HCT116 (cell line): ENCODE results near the gene STXBP3.

Experiments
- EGR1 ChIP-seq: IDR thresholded peaks from 2 replicates; pipeline ENCODE4 v1.6.1; 2012; ENCODE audit warnings: low read depth
- EZH2 ChIP-seq: fragments of 200-600 bp; sonication (generic); IDR thresholded peaks from 2 replicates; pipeline ENCODE4 v1.6.1; 2017; ENCODE audit warnings: antibody characterized with exemption, mixed run types
- EZH2phosphoT487 ChIP-seq: fragments of 200-600 bp; IDR thresholded peaks from 2 replicates; pipeline ENCODE4 v1.6.1; 2018; ENCODE audit warnings: antibody characterized with exemption, borderline replicate concordance
- JUND ChIP-seq: IDR thresholded peaks from 2 replicates; pipeline ENCODE4 v1.6.1; 2012
- POLR2A ChIP-seq: IDR thresholded peaks from 2 replicates; pipeline ENCODE4 v1.7.0; 2011; ENCODE audit warnings: borderline replicate concordance; ENCODE audit not compliant: insufficient read depth, insufficient read length; ENCODE audit errors: extremely low read depth
- POLR2AphosphoS5 ChIP-seq: IDR thresholded peaks from 2 replicates; pipeline ENCODE4 v1.6.1; 2011; ENCODE audit warnings: mild to moderate bottlenecking, low read depth, low read length, moderate library complexity
- SP1 ChIP-seq: IDR thresholded peaks from 2 replicates; pipeline ENCODE4 v1.6.1; 2012; ENCODE audit warnings: low read depth
- TCF7L2 ChIP-seq: IDR thresholded peaks from 2 replicates; pipeline ENCODE4 v1.7.0; 2011; ENCODE audit warnings: borderline replicate concordance, inconsistent platforms; ENCODE audit not compliant: insufficient read depth, insufficient read length; ENCODE audit errors: extremely low read depth
- YY1 ChIP-seq: IDR thresholded peaks from 2 replicates; pipeline ENCODE4 v1.6.1; 2011; ENCODE audit warnings: low read length, low read depth, moderate library complexity, mild to moderate bottlenecking; ENCODE audit not compliant: insufficient replicate concordance; ENCODE audit errors: extremely low read depth
- ZFX ChIP-seq: fragments of 450-650 bp; IDR thresholded peaks from 2 replicates; pipeline ENCODE4 v1.6.1; 2017
- TF ChIP-seq, protein P1 (sequence below), 3 experiments: fragments of 200-600 bp in 1 of 3; sonication (generic) in 1 of 3; IDR thresholded peaks in 2 of 3; conservative IDR thresholded peaks in 1 of 3; 2 replicates each; pipeline ENCODE4 v1.5.1; 2012 to 2017; ENCODE audit warnings: low read depth in 2 of 3, low read length in 2 of 3, antibody characterized with exemption in 1 of 3, borderline replicate concordance in 1 of 3, control low read depth in 1 of 3, mild to moderate bottlenecking in 1 of 3, mixed read lengths in 1 of 3, mixed run types in 1 of 3, moderate library complexity in 1 of 3; ENCODE audit not compliant: insufficient read depth in 1 of 3
- TF ChIP-seq, protein P2 (sequence below): IDR thresholded peaks from 2 replicates; pipeline ENCODE4 v1.6.1; 2012; ENCODE audit warnings: low read depth
- TF ChIP-seq, protein P3 (sequence below): IDR thresholded peaks from 2 replicates; pipeline ENCODE4 v1.6.1; 2012

DNA sequence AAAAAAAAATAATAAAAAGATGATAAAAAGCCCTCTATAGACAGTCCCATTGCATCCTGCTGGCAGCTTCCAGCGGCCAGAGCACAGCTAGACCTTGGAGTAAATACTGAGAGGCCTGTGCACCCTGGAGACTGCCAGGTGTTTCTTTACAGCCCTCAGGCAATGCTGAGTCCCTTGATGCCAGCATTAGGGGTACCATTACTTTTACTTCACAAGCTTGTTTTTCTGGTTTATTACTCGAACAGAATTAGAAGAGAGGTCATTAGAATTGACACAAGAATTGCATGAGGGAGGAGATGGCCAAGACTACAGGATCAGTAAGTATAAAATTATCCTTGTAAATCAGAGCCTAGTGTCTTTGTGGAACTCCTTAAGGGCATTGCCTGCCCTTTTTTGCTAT, 66.9 kb downstream of the STXBP3 start:
- TF ChIP-seq POLR2A (no peak), ZFX (no peak), POLR2AphosphoS5 (no peak), SP1 (no peak), EGR1 (no peak), EZH2 (no peak), JUND (no peak), YY1 (no peak), EZH2phosphoT487 (no peak), TCF7L2 (no peak)
- TF ChIP-seq, protein P1, sequence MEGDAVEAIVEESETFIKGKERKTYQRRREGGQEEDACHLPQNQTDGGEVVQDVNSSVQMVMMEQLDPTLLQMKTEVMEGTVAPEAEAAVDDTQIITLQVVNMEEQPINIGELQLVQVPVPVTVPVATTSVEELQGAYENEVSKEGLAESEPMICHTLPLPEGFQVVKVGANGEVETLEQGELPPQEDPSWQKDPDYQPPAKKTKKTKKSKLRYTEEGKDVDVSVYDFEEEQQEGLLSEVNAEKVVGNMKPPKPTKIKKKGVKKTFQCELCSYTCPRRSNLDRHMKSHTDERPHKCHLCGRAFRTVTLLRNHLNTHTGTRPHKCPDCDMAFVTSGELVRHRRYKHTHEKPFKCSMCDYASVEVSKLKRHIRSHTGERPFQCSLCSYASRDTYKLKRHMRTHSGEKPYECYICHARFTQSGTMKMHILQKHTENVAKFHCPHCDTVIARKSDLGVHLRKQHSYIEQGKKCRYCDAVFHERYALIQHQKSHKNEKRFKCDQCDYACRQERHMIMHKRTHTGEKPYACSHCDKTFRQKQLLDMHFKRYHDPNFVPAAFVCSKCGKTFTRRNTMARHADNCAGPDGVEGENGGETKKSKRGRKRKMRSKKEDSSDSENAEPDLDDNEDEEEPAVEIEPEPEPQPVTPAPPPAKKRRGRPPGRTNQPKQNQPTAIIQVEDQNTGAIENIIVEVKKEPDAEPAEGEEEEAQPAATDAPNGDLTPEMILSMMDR (IDR thresholded peaks at IDR 0.05 in 2 of 3, conservative IDR thresholded peaks at IDR 0.05 in 1 of 3; ENCODE audit: borderline replicate concordance in 1 of 3, insufficient read depth in 1 of 3, low read depth in 2 of 3, low read length in 2 of 3): no peak
- TF ChIP-seq, protein P2, sequence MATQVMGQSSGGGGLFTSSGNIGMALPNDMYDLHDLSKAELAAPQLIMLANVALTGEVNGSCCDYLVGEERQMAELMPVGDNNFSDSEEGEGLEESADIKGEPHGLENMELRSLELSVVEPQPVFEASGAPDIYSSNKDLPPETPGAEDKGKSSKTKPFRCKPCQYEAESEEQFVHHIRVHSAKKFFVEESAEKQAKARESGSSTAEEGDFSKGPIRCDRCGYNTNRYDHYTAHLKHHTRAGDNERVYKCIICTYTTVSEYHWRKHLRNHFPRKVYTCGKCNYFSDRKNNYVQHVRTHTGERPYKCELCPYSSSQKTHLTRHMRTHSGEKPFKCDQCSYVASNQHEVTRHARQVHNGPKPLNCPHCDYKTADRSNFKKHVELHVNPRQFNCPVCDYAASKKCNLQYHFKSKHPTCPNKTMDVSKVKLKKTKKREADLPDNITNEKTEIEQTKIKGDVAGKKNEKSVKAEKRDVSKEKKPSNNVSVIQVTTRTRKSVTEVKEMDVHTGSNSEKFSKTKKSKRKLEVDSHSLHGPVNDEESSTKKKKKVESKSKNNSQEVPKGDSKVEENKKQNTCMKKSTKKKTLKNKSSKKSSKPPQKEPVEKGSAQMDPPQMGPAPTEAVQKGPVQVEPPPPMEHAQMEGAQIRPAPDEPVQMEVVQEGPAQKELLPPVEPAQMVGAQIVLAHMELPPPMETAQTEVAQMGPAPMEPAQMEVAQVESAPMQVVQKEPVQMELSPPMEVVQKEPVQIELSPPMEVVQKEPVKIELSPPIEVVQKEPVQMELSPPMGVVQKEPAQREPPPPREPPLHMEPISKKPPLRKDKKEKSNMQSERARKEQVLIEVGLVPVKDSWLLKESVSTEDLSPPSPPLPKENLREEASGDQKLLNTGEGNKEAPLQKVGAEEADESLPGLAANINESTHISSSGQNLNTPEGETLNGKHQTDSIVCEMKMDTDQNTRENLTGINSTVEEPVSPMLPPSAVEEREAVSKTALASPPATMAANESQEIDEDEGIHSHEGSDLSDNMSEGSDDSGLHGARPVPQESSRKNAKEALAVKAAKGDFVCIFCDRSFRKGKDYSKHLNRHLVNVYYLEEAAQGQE: no peak
- TF ChIP-seq, protein P3, sequence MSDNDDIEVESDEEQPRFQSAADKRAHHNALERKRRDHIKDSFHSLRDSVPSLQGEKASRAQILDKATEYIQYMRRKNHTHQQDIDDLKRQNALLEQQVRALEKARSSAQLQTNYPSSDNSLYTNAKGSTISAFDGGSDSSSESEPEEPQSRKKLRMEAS: no peak
